Smooth muscle cell (in vitro differentiated cells): ENCODE measurements around the gene BTAF1. TPM values are rescaled to one million over a fixed set of nuclear protein-coding genes. Genes with fewer than 3 reads are reported as not detected.

Experiments used
- DNase-seq: peaks from one replicate; lab custom pipeline; 2025; ENCODE audit not compliant: unreplicated experiment; lab: John Stamatoyannopoulos, UW
- H2AFZ ChIP-seq: fragments of 200-600 bp; sonication (generic); 2 replicates; pipeline ENCODE4 v1.6.0; 2016; ENCODE audit warnings: antibody characterized with exemption, low read depth, mild to moderate bottlenecking
- H3F3A ChIP-seq: fragments of 200-600 bp; sonication (generic); 2 replicates; pipeline ENCODE4 v1.6.0; 2017; ENCODE audit warnings: antibody characterized with exemption, low read depth
- H3K27ac ChIP-seq: fragments of 200-600 bp; sonication (generic); 2 replicates; pipeline ENCODE4 v1.5.1; 2016; ENCODE audit warnings: low read depth, mild to moderate bottlenecking
- H3K27me3 ChIP-seq: fragments of 200-600 bp; sonication (generic); 2 replicates; pipeline ENCODE4 v1.6.1; 2016; ENCODE audit warnings: low read depth, mild to moderate bottlenecking
- H3K36me3 ChIP-seq: fragments of 200-600 bp; sonication (generic); 2 replicates; pipeline ENCODE4 v1.5.1; 2016; ENCODE audit warnings: low read depth
- H3K4me1 ChIP-seq: fragments of 200-600 bp; sonication (generic); 2 replicates; pipeline ENCODE4 v1.5.1; 2016; ENCODE audit warnings: low read depth
- H3K4me2 ChIP-seq: fragments of 200-600 bp; sonication (generic); 2 replicates; pipeline ENCODE4 v1.6.0; 2016; ENCODE audit warnings: mild to moderate bottlenecking
- H3K4me3 ChIP-seq: fragments of 200-600 bp; sonication (generic); 2 replicates; pipeline ENCODE4 v1.5.1; 2016; ENCODE audit warnings: mild to moderate bottlenecking
- H3K79me2 ChIP-seq: fragments of 200-600 bp; sonication (generic); 2 replicates; pipeline ENCODE4 v1.6.0; 2016; ENCODE audit warnings: low read depth, mild to moderate bottlenecking
- H3K9ac ChIP-seq: fragments of 200-600 bp; sonication (generic); 2 replicates; pipeline ENCODE4 v1.6.0; 2016; ENCODE audit warnings: low read depth
- H3K9me3 ChIP-seq: fragments of 200-600 bp; sonication (generic); replicated peaks from 2 replicates; pipeline ENCODE4 v1.5.1; 2016; ENCODE audit warnings: low read depth
- H4K20me1 ChIP-seq: fragments of 200-600 bp; sonication (generic); 2 replicates; pipeline ENCODE4 v1.6.0; 2016; ENCODE audit warnings: low read depth
- WGBS: methylation state at CpG from one replicate; pipeline ENCODE4 v1.1.7; 2016; ENCODE audit warnings: low lambda C conversion rate; 5-methylcytosine and 5-hydroxymethylcytosine counted together
- polyA plus RNA-seq: library from polyadenylated mRNA; unstranded; fragments of >200 nt; fragmentation: Nextera tagmentation; extraction: Ambion mirVana; gene quantifications from 2 replicates; pipeline ENCODE4 v1.2.1, GENCODE V29; 2016
- total RNA-seq: library from RNA; depleted of rRNA; stranded (reverse); fragments of >200 nt; gene quantifications from 2 replicates; pipeline ENCODE4 v1.2.3, GENCODE V29; 2014
- TF ChIP-seq, protein P1 (sequence below): fragments of 200-600 bp; sonication (generic); IDR thresholded peaks from 2 replicates; pipeline ENCODE4 v1.5.1; 2017; ENCODE audit warnings: borderline replicate concordance, mild to moderate bottlenecking, antibody characterized with exemption; ENCODE audit not compliant: insufficient read depth, poor library complexity, severe bottlenecking

Gene BTAF1
- total and polyA plus RNA-seq, 2 experiments from 2014 or later: 13.2 to 47.3 TPM

DNA sequence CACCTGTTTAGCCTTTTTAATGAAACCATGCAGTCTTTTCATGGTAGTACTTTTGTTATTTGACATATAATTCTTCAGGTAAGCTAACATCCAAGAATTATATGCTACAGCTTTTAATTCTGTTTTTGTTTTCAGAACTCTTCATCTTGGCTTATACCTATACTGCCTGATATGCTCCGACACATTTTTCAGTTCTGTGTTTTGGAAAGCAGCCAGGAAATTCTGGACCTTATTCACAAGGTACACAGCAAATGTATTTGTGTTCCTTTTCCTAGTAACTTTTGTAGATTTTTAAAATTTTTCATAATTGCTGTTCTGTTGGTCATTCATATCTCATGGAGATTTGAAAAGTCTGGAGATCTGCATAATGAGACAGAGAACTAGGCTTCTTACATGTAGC is 56.7 kb downstream of the BTAF1 start:
- Histone ChIP-seq H2AFZ (no peak overlapping the region), H3K9me3 (no peaks in the 10 kb centered on the region), H3K4me1 (no peaks in the 10 kb centered on the region), H3K4me2 (no peak overlapping the region), H4K20me1 (peaks cover 21% of the 10 kb centered on the region), H3K4me3 (no peak overlapping the region), H3K79me2 (no peaks in the 10 kb centered on the region), H3F3A (no peaks in the 10 kb centered on the region), H3K36me3 (peaks cover 32% of the 10 kb centered on the region), H3K27me3 (no peaks in the 10 kb centered on the region), H3K27ac (no peak overlapping the region), H3K9ac (no peak overlapping the region)
- DNase-seq: no peak
- TF ChIP-seq, protein P1, sequence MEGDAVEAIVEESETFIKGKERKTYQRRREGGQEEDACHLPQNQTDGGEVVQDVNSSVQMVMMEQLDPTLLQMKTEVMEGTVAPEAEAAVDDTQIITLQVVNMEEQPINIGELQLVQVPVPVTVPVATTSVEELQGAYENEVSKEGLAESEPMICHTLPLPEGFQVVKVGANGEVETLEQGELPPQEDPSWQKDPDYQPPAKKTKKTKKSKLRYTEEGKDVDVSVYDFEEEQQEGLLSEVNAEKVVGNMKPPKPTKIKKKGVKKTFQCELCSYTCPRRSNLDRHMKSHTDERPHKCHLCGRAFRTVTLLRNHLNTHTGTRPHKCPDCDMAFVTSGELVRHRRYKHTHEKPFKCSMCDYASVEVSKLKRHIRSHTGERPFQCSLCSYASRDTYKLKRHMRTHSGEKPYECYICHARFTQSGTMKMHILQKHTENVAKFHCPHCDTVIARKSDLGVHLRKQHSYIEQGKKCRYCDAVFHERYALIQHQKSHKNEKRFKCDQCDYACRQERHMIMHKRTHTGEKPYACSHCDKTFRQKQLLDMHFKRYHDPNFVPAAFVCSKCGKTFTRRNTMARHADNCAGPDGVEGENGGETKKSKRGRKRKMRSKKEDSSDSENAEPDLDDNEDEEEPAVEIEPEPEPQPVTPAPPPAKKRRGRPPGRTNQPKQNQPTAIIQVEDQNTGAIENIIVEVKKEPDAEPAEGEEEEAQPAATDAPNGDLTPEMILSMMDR: no peak
- WGBS: 100% methylated on average over 1 of the region's 1 CpG

DNA sequence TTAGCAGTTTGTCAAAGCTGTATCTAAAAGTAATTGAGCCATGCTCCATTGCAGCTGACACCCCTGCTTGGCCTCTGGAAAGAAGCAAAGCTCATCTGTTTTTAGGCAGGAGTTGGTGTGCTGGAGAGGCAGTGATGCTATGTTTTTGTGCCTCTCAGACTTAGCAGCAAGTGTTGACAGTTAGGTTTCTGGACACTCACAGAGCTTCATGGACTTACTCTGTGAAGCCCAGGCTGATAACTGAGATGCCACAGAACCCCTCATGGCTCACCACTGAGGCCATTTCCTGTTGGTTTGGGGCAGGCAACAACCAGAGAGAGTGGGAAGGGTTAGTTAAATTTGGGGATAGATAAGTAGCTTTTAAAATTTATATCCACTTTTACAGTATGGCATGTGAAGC is 59.8 kb downstream of the BTAF1 start:
- no peak overlapping the region for H3K4me2 ChIP-seq
- H2AFZ ChIP-seq: no peak overlapping the region
- TF ChIP-seq, protein P1: no peak
- no peaks in the 10 kb centered on the region for H3K9me3 ChIP-seq
- peaks cover 39% of the 10 kb centered on the region for H3K36me3 ChIP-seq
- H3K27me3 ChIP-seq: no peaks in the 10 kb centered on the region
- no peak overlapping the region for H3K27ac ChIP-seq
- peaks cover 13% of the 10 kb centered on the region for H3F3A ChIP-seq
- H3K4me3 ChIP-seq: no peak overlapping the region
- no peaks in the 10 kb centered on the region for H3K79me2 ChIP-seq
- no peak overlapping the region for H3K9ac ChIP-seq
- DNase-seq: no peak
- H4K20me1 ChIP-seq: peaks cover 36% of the 10 kb centered on the region
- no peaks in the 10 kb centered on the region for H3K4me1 ChIP-seq

DNA sequence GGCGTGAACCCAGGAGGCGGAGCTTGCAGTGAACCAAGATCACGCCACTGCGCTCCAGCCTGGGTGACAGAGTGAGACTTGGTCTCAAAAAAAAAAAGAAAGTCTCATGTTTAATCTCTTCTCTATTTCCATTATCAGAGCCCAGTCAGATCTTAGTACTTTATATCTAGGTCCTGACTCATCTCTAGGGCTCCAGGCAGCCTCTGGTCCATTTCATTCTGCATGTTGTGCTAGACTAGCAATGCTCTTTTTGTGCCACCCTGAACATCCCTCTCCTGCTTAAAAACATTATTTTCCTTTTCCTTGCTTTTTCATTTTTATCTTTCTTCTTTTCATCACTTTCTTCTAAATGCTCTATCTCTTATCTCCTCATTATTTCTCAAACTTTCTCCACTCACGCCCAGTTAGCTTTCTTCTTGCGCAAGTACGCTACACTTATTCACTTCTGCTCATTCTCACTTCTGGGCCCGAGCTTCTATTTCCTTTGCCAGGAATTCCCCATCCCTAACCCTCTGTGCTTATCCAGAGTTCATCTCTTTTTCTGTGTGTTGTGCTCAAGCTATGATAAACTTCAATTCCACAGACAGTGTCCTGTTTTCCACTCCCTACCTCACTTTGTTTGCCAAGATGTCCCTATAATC is 63.9 kb downstream of the BTAF1 start:
- DNase-seq: no peak
- Histone ChIP-seq H2AFZ (no peak overlapping the region), H3K27ac (peak overlapping the region; percentile 30), H3F3A (peaks cover 13% of the 10 kb centered on the region), H3K27me3 (no peaks in the 10 kb centered on the region), H3K4me1 (no peaks in the 10 kb centered on the region), H3K4me3 (no peak overlapping the region), H3K4me2 (no peak overlapping the region), H3K9me3 (no peaks in the 10 kb centered on the region), H3K9ac (no peak overlapping the region), H3K36me3 (peaks cover 36% of the 10 kb centered on the region), H3K79me2 (no peaks in the 10 kb centered on the region), H4K20me1 (peaks cover 18% of the 10 kb centered on the region)
- TF ChIP-seq, protein P1: no peak
- WGBS: 56% methylated on average over 8 of the region's 8 CpGs

DNA sequence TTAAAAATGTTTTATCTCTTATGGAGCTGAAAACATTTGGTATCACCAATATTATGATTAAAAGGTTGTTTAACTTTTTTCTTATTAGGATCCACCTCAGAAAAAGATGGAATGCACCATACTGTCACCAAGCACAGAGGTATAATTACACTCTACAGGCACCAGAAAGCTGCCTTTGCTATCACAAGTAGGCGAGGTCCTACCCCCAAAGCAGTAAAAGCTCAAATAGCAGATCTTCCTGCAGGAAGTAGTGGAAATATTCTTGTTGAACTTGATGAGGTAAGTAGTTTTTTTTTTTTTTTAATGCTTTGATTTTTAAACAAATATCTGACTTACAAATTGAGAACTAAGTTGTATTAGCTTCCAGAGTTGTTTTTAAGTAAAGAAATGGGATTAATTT is 68.5 kb downstream of the BTAF1 start:
- Histone ChIP-seq H3K79me2 (no peaks in the 10 kb centered on the region), H3K4me3 (no peak overlapping the region), H3K27me3 (no peaks in the 10 kb centered on the region), H2AFZ (no peak overlapping the region), H3K9ac (no peak overlapping the region), H3F3A (peaks cover 5% of the 10 kb centered on the region), H3K27ac (no peak overlapping the region), H3K4me1 (no peaks in the 10 kb centered on the region), H3K9me3 (no peaks in the 10 kb centered on the region), H3K36me3 (peaks cover 26% of the 10 kb centered on the region), H4K20me1 (peaks cover 20% of the 10 kb centered on the region), H3K4me2 (no peak overlapping the region)
- 81% methylated on average over 1 of the region's 1 CpG for WGBS
- TF ChIP-seq, protein P1: no peak
- DNase-seq: no peak
